Measurements from ENCODE around the gene PIK3R3.

The PIK3R3 gene

GRCh38 chr1:46068525-46068924 lies 63.9 kb downstream of the PIK3R3 start:
- no peak for DNase-seq
- H3K27ac ChIP-seq, result no peak overlapping the region
- no peak overlapping the region for H3K4me3 ChIP-seq
- H3K9me3 ChIP-seq, result no peaks in the 10 kb centered on the region
- H3K4me1 ChIP-seq, result peaks cover 0 to 6% (median 0%) of the 10 kb centered on the region in 4 donors
- H3K36me3 ChIP-seq, result peaks cover 0 to 3% (median 0%) of the 10 kb centered on the region in 3 donors
- no peaks in the 10 kb centered on the region for H3K27me3 ChIP-seq
- no peak for TF ChIP-seq CTCF (IDR thresholded peaks at IDR 0.05)
- intact Hi-C loops (cut with DNase I; ENCODE audit: low total_unique reads), result no loop called here

GRCh38 chr1:46067652-46068051 lies 64.8 kb downstream of the PIK3R3 start:
- H3K4me3 ChIP-seq, result no peak overlapping the region
- intact Hi-C loops (cut with DNase I; ENCODE audit: low total_unique reads), result no loop called here
- DNase-seq, result no peak
- TF ChIP-seq CTCF (IDR thresholded peaks at IDR 0.05), result no peak
- H3K27ac ChIP-seq, result no peak overlapping the region
- peaks cover 0 to 3% (median 0%) of the 10 kb centered on the region in 3 donors for H3K36me3 ChIP-seq
- H3K9me3 ChIP-seq, result no peaks in the 10 kb centered on the region
- H3K27me3 ChIP-seq, result no peaks in the 10 kb centered on the region
- peaks cover 0 to 6% (median 0%) of the 10 kb centered on the region in 4 donors for H3K4me1 ChIP-seq

- Histone ChIP-seq H3K27ac (no peak overlapping the region), H3K9me3 (no peaks in the 10 kb centered on the region), H3K4me3 (no peak overlapping the region), H3K27me3 (no peaks in the 10 kb centered on the region), H3K36me3 (peaks cover 0 to 3% (median 0%) of the 10 kb centered on the region in 3 donors), H3K4me1 (peaks cover 0 to 6% (median 0%) of the 10 kb centered on the region in 4 donors)
- intact Hi-C loops (cut with DNase I; ENCODE audit: low total_unique reads), result no loop called here
- no peak for TF ChIP-seq CTCF (IDR thresholded peaks at IDR 0.05)
- DNase-seq, result no peak
Measured at GRCh38 chr1:46065405-46065804, 67.0 kb downstream of the PIK3R3 start.

GRCh38 chr1:46064708-46065107 lies 67.7 kb downstream of the PIK3R3 start:
- H3K27me3 ChIP-seq, result no peaks in the 10 kb centered on the region
- H3K4me1 ChIP-seq, result peaks cover 0 to 6% (median 0%) of the 10 kb centered on the region in 4 donors
- no peak overlapping the region for H3K4me3 ChIP-seq
- no peak for DNase-seq
- intact Hi-C loops (cut with DNase I; ENCODE audit: low total_unique reads), result no loop called here
- no peak for TF ChIP-seq CTCF (IDR thresholded peaks at IDR 0.05)
- H3K9me3 ChIP-seq, result no peaks in the 10 kb centered on the region
- H3K36me3 ChIP-seq, result peaks cover 0 to 3% (median 0%) of the 10 kb centered on the region in 3 donors
- H3K27ac ChIP-seq, result no peak overlapping the region

- no peak for TF ChIP-seq CTCF (IDR thresholded peaks at IDR 0.05)
- no peak overlapping the region for H3K27ac ChIP-seq
- intact Hi-C loops (cut with DNase I; ENCODE audit: low total_unique reads), result no loop called here
Measured at GRCh38 chr1:46062651-46063319, 69.6 kb downstream of the PIK3R3 start.

More at GRCh38 chr1:46062651-46063319, 69.6 kb downstream of the PIK3R3 start:
- H3K27me3 ChIP-seq, result no peaks in the 10 kb centered on the region
- no peak overlapping the region for H3K4me3 ChIP-seq
- no peak for DNase-seq
- H3K4me1 ChIP-seq, result peaks cover 0 to 6% (median 0%) of the 10 kb centered on the region in 4 donors
- no peaks in the 10 kb centered on the region for H3K9me3 ChIP-seq
- peaks cover 0 to 5% (median 3%) of the 10 kb centered on the region in 3 donors for H3K36me3 ChIP-seq
